DOHH2 (cell line): ENCODE results near the gene CDH4.

ENCODE experiments used
- EZH2phosphoT487 ChIP-seq: fragments of 200-600 bp; sonication (generic); IDR thresholded peaks from 2 replicates; pipeline ENCODE4 v1.6.1; 2017; ENCODE audit warnings: borderline replicate concordance, mild to moderate bottlenecking, antibody characterized with exemption, low read length, moderate library complexity, mixed read lengths
- TF ChIP-seq, protein P1 (sequence below): fragments of 200-600 bp; sonication (generic); IDR thresholded peaks from one replicate; pipeline ENCODE4 v1.5.1; 2014; ENCODE audit warnings: antibody characterized with exemption, mild to moderate bottlenecking, low read depth, low read length; ENCODE audit not compliant: poor library complexity, severe bottlenecking

DNA sequence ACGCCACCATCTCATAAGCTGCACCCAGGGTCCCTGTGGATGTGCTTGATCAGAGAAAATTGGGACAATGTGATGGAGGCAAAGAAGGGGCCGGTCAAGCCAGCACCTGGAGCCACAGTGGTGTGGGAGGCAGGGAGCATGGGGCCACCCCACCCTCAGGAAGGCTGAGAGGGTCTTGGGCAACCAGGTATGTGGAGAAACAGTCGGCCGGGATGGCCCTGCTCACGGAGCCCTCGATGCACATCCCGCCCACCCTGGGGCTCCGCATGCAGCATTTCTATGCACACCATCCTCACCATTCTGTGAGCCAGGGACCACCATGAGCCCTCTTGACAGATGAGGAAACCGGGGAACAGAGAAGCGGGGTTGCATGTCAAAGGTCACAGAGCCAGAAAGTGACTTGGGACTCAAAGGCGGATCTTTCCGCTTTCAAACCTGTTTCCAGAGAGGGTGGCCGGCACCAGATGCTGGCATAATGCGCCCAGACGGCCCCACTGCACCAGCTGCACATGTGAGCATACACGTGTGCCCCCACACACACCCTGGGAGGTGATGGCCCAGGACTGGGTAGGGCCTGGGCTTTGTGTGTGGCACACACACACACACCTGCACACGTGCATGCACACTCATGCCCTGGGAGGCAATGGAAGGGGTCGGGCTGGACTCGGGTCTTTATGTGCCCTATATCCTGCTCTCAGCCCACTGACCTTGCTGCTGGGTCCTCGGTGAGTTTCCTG is 415.2 kb downstream of the CDH4 start:
- TF ChIP-seq, protein P1, sequence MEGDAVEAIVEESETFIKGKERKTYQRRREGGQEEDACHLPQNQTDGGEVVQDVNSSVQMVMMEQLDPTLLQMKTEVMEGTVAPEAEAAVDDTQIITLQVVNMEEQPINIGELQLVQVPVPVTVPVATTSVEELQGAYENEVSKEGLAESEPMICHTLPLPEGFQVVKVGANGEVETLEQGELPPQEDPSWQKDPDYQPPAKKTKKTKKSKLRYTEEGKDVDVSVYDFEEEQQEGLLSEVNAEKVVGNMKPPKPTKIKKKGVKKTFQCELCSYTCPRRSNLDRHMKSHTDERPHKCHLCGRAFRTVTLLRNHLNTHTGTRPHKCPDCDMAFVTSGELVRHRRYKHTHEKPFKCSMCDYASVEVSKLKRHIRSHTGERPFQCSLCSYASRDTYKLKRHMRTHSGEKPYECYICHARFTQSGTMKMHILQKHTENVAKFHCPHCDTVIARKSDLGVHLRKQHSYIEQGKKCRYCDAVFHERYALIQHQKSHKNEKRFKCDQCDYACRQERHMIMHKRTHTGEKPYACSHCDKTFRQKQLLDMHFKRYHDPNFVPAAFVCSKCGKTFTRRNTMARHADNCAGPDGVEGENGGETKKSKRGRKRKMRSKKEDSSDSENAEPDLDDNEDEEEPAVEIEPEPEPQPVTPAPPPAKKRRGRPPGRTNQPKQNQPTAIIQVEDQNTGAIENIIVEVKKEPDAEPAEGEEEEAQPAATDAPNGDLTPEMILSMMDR: no peak
- TF ChIP-seq EZH2phosphoT487: no peak
